ENCODE measurements around the gene CCDC39. TPM values are rescaled to one million over a fixed set of nuclear protein-coding genes. Genes with fewer than 3 reads are reported as not detected.
A peak's percentile ranks its signal among the peaks of the same experiment; 100 is the strongest.

CCDC39 gene
- total RNA-seq, 6 experiments from 2014 or later: not detected

DNA sequence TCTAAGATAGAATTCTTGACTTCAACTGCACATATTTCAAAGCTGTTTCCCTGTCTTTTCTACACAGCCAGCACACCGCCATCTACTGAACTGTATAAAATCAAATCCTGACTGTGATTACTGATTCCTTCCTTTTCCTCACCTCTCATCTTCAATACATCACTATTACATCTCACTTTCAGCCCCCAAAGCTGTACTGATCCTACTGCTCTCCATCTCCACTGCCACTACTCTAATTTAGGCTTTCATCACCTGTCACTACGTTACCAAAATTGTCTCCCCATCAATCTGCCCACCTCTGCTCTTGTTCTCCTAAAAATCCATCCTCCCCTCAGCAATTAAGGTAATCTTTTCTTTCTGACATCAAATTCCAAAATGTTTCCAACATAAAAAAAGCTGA is 4.5 kb upstream of the CCDC39 start:
- no peaks in the 10 kb centered on the region for H3K36me3 Mint-ChIP-seq (ENCODE audit: low read depth)
- DNase-seq: no peak
- no peak overlapping the region for H3K4me3 Mint-ChIP-seq
- H3K27ac Mint-ChIP-seq: no peak overlapping the region
- H3K4me1 Mint-ChIP-seq (ENCODE audit: low read depth): peaks cover 6% of the 10 kb centered on the region
- peaks cover 11% of the 10 kb centered on the region for H3K27me3 Mint-ChIP-seq (ENCODE audit: insufficient read depth)
- no peaks in the 10 kb centered on the region for H3K9me3 Mint-ChIP-seq
- TF ChIP-seq, protein P1, sequence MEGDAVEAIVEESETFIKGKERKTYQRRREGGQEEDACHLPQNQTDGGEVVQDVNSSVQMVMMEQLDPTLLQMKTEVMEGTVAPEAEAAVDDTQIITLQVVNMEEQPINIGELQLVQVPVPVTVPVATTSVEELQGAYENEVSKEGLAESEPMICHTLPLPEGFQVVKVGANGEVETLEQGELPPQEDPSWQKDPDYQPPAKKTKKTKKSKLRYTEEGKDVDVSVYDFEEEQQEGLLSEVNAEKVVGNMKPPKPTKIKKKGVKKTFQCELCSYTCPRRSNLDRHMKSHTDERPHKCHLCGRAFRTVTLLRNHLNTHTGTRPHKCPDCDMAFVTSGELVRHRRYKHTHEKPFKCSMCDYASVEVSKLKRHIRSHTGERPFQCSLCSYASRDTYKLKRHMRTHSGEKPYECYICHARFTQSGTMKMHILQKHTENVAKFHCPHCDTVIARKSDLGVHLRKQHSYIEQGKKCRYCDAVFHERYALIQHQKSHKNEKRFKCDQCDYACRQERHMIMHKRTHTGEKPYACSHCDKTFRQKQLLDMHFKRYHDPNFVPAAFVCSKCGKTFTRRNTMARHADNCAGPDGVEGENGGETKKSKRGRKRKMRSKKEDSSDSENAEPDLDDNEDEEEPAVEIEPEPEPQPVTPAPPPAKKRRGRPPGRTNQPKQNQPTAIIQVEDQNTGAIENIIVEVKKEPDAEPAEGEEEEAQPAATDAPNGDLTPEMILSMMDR (IDR thresholded peaks at IDR 0.05): no peak

DNA sequence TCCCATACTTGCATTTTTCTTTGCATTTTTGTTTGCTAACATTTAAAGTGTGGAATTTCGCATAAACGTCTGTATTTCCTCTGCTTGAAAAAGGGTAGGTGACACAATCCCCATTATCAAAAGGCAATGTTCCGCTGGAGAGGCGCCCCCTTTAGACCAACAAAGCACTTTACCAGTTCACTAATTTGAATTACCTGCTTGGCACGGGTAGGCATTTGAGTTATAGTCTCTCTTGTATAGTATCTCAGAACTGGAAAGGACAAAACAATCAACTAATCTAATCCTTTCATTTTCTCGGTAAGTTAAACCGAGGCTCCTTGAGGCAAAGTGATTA is 775 bp upstream of the CCDC39 start:
- H3K4me1 Mint-ChIP-seq (ENCODE audit: low read depth): peaks cover 12% of the 10 kb centered on the region
- DNase-seq: peak; percentile 31
- TF ChIP-seq, protein P1 (IDR thresholded peaks at IDR 0.05): peak; percentile 74
- H3K4me3 Mint-ChIP-seq: peak overlapping the region; percentile 88
- H3K9me3 Mint-ChIP-seq: no peaks in the 10 kb centered on the region
- H3K27ac Mint-ChIP-seq: peak overlapping the region; percentile 55; the same call in 1 of the 2 replicates
- H3K36me3 Mint-ChIP-seq (ENCODE audit: low read depth): no peaks in the 10 kb centered on the region
- peaks cover 9% of the 10 kb centered on the region; the same call in 1 of the 2 replicates for H3K27me3 Mint-ChIP-seq (ENCODE audit: insufficient read depth)

DNA sequence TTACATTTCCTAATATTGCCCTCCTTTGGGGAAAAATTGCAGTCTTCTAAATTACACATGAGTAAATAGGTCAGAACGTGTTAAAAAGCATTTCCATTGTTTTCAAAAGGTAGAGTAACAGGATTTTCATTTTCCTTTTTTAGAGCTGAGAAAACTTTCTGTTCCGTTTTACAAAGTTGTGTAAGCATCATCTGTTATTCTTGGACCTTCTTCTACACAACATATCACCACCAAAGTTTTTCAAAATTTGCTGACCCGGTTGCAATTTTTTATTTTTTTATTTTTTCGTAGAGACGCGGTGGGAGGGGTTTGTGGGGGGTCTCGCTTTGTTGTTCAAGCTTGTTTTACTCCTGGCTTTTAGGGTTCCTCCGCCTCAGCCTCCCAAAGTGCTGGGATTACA is 1.1 kb downstream of the CCDC39 start:
- DNase-seq: no peak
- TF ChIP-seq, protein P1 (IDR thresholded peaks at IDR 0.05): no peak
- H3K36me3 Mint-ChIP-seq (ENCODE audit: low read depth): no peaks in the 10 kb centered on the region
- no peak overlapping the region for H3K27ac Mint-ChIP-seq
- peak overlapping the region; percentile 88; the same call in 1 of the 2 replicates for H3K4me3 Mint-ChIP-seq
- peaks cover 4% of the 10 kb centered on the region; the same call in 1 of the 2 replicates for H3K27me3 Mint-ChIP-seq (ENCODE audit: insufficient read depth)
- peaks cover 12% of the 10 kb centered on the region for H3K4me1 Mint-ChIP-seq (ENCODE audit: low read depth)
- H3K9me3 Mint-ChIP-seq: no peaks in the 10 kb centered on the region

DNA sequence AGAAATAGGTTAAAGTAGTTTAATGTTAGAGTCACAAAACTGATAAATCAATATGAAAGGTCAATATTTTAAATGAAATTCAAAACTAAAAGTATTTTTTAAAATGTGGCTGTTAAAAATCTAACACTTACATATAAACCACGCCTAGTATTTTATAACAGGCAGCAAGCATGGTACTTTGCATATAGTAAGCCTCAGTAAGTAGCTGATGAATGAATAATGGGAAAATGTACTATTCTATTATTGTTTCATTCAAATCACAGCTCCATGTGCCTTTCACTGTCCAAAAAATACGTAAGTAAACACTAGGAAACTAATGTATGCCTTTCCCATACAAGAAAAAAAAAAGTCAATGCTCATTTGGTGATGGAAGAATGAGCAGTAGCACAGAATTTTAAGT is 17.8 kb downstream of the CCDC39 start:
- Mint-ChIP-seq H3K36me3 (ENCODE audit: low read depth) (no peaks in the 10 kb centered on the region), H3K27ac (no peak overlapping the region), H3K27me3 (ENCODE audit: insufficient read depth) (peaks cover 7% of the 10 kb centered on the region; the same call in 1 of the 2 replicates), H3K9me3 (no peaks in the 10 kb centered on the region), H3K4me1 (ENCODE audit: low read depth) (peaks cover 16% of the 10 kb centered on the region), H3K4me3 (no peak overlapping the region)
- no peak for DNase-seq
- TF ChIP-seq, protein P1 (IDR thresholded peaks at IDR 0.05): no peak

DNA sequence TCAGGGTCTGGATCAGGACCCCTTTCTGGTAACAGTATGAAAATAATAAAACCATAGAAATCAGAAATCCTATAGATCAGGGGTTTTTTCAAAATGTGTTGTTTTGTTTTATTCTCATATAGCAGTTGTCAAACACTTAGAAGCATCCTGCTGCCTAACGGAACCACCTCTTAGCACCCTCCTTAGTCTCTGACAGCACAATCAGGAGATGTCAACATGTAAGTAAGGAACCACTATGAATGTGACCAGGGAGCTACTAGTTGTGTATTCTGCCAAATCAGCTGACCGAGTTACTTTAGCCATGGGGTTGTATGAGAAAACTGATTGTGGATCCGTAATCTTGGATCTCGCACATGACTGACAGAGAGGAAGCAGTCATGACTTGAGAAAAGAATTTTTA is 22.2 kb downstream of the CCDC39 start:
- Mint-ChIP-seq H3K36me3 (ENCODE audit: low read depth) (no peaks in the 10 kb centered on the region), H3K9me3 (no peaks in the 10 kb centered on the region), H3K4me3 (peak overlapping the region; percentile 81), H3K27ac (no peak overlapping the region), H3K27me3 (ENCODE audit: insufficient read depth) (peaks cover 5% of the 10 kb centered on the region; the same call in 1 of the 2 replicates), H3K4me1 (ENCODE audit: low read depth) (peaks cover 27% of the 10 kb centered on the region)
- no peak for DNase-seq
- TF ChIP-seq, protein P1 (IDR thresholded peaks at IDR 0.05): no peak

DNA sequence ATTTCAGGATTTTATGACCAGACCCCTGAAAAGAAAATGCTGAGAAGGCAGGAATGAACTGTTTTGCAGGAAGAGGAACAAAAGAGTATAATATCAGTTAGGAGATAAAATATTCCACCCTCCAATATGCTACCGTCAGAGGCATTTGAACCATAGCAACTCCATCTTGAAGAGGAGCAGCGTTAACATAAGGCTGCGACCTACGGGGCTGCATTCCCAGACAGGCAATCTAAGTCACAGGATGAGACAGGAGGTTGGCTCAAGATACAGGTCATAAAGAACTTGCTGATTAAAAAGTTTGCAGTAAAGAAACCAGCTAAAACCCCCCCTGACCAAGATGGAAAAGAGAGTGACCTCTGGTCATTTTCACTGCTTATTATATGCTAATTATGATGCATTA is 22.9 kb downstream of the CCDC39 start:
- no peaks in the 10 kb centered on the region for H3K9me3 Mint-ChIP-seq
- no peaks in the 10 kb centered on the region for H3K36me3 Mint-ChIP-seq (ENCODE audit: low read depth)
- peak overlapping the region; percentile 81 for H3K4me3 Mint-ChIP-seq
- H3K4me1 Mint-ChIP-seq (ENCODE audit: low read depth): peaks cover 27% of the 10 kb centered on the region
- H3K27ac Mint-ChIP-seq: no peak overlapping the region
- H3K27me3 Mint-ChIP-seq (ENCODE audit: insufficient read depth): peaks cover 5% of the 10 kb centered on the region; the same call in 1 of the 2 replicates
- DNase-seq: no peak
- TF ChIP-seq, protein P1 (IDR thresholded peaks at IDR 0.05): no peak

All from HFFc6 (cell line).